GM20000 (cell line): ENCODE data around the gene PLEKHJ1.

Source experiments
- DNase-seq: peaks from one replicate; pipeline ENCODE4 v3.0.0; 2012; ENCODE audit warnings: low spot score
- TF ChIP-seq, protein P1 (sequence below): IDR thresholded peaks from 2 replicates; pipeline ENCODE4 v1.5.1; 2012; ENCODE audit warnings: mild to moderate bottlenecking, control low read depth; ENCODE audit errors: extremely low read depth, missing control alignments

Gene PLEKHJ1

DNA sequence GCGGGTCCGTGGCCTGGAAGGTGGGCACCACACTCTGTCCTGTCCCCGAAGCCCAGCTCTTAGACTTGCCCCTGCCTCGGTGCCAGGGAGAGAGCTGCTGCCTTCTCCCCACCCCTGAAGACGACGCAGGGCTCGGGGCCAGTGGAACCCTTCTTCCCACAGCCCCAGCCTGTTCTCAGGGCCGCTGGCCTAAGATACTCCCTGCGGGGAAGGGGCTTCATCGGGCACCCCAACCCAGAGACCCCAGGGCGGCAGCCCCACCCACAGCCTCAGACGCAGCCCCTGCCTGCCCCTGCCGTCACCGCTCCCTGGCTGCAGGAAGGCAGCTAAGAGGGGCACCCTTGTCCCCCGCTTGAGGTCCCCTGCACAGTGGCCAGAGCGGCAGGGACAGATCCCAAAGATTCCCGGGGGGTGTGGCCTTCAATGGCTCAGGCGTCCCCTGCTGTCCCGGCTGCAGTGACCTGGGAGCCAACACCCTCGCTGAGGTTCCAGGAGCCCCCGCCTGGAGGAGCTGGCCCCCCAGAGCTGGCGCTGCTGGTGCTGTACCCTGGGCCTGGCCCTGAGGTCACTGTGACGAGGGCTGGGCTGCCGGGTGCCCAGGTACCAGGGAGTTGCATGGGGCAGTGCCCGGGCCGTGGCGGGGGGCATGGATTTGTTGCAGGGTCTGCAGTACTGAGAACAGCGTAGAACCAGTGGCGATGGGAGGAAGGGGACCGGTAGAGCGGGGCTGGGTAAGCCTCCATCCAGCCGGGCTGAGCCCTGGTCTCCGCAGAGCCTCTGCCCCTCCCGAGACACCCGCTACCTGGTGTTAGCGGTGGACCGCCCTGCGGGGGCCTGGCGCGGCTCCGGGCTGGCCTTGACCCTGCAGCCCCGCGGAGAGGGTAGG, 14.0 kb upstream of the PLEKHJ1 start:
- TF ChIP-seq, protein P1, sequence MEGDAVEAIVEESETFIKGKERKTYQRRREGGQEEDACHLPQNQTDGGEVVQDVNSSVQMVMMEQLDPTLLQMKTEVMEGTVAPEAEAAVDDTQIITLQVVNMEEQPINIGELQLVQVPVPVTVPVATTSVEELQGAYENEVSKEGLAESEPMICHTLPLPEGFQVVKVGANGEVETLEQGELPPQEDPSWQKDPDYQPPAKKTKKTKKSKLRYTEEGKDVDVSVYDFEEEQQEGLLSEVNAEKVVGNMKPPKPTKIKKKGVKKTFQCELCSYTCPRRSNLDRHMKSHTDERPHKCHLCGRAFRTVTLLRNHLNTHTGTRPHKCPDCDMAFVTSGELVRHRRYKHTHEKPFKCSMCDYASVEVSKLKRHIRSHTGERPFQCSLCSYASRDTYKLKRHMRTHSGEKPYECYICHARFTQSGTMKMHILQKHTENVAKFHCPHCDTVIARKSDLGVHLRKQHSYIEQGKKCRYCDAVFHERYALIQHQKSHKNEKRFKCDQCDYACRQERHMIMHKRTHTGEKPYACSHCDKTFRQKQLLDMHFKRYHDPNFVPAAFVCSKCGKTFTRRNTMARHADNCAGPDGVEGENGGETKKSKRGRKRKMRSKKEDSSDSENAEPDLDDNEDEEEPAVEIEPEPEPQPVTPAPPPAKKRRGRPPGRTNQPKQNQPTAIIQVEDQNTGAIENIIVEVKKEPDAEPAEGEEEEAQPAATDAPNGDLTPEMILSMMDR = no peak
- DNase-seq = peak; percentile 52

DNA sequence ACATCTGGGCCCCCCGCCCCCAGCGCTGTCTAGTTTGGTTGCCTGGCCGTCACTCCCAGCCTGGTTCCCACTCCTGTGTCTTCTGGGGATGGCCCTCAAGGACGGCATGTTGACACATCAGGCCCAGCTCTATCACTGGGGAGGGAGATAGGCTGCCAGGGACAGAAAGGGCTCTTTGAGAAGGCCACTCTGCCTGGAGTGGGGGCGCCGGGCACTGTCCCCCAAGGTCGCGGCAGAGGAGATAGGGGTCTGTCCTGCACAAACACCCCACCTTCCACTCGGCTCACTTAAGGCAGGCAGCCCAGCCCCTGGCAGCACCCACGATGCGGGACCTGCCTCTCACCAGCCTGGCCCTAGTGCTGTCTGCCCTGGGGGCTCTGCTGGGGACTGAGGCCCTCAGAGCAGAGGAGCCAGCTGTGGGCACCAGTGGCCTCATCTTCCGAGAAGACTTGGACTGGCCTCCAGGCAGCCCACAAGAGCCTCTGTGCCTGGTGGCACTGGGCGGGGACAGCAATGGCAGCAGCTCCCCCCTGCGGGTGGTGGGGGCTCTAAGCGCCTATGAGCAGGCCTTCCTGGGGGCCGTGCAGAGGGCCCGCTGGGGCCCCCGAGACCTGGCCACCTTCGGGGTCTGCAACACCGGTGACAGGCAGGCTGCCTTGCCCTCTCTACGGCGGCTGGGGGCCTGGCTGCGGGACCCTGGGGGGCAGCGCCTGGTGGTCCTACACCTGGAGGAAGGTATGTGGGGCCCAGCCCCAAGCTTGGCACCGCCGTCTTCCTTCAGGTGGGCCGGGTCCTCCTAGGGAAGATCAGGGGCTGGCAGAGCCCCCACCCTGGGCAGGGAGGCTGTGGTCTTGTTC, 13.1 kb upstream of the PLEKHJ1 start, which contains the start of gene AMH:
AMH (plus strand) TSS at position 314 of the 857 bp plus-strand sequence; CDS start at position 324, 10 bp downstream.
- no peak for DNase-seq
- TF ChIP-seq, protein P1 = no peak

DNA sequence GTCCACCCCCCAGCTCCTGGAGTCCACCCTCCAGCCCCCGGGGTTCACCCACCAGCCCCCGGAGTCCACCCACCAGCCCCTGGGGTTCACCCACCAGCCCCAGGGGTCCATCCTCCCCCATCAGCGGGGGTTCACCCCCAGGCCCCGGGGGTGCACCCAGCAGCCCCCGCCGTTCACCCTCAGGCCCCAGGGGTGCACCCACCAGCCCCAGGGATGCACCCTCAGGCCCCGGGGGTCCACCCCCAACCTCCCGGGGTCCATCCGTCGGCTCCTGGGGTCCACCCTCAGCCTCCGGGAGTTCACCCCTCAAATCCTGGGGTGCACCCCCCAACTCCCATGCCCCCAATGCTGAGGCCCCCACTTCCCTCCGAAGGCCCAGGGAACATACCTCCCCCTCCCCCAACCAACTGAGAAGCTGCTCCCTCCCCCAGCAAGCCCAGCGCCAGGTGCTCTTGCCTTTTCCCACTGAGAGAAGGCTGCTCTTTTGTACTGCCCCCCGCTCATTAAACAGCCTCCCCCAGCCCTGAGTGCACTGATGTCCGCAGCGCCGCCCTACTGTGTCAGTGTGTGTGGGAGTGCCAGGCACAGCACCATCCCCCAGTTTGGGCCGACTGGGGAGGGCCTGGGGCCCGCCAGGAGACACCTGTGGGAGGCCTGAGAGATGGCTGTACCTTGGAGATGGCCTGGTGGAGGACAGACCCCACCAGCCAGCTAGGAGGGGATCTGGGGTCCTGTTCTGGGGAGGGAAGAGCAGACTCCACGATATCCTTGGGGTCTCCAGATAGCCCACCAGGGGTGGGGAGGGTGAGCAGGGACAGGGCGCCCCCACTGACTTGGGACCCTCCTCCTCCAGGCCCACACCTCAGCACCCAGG, 12.2 kb upstream of the PLEKHJ1 start:
- DNase-seq = no peak
- TF ChIP-seq, protein P1 = no peak

DNA sequence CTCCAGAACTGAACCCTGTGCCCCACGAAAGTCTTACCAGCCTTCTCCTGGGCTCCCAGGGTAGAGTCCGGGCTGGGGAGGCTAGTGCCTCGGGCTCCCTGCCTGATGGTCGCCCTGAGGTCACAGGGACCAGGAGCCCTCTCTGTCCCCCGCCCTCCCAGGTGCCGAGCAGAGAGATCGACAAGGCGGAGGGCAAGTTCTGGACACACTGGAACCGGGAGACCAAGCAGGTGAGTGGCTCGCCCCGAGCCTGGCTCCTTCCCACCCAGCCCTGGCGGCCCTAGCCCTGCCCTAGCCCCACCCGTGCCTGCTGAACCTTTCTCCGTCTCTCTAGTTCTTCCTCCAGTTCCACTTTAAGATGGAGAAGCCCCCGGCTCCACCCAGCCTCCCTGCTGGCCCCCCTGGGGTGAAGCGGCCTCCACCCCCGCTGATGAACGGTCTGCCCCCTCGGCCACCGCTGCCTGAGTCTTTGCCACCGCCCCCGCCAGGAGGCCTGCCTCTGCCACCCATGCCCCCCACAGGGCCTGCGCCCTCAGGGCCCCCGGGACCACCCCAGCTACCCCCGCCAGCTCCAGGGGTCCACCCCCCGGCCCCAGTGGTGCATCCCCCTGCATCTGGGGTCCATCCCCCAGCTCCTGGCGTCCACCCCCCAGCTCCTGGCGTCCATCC, 11.4 kb upstream of the PLEKHJ1 start:
- no peak for DNase-seq
- TF ChIP-seq, protein P1 = no peak

DNA sequence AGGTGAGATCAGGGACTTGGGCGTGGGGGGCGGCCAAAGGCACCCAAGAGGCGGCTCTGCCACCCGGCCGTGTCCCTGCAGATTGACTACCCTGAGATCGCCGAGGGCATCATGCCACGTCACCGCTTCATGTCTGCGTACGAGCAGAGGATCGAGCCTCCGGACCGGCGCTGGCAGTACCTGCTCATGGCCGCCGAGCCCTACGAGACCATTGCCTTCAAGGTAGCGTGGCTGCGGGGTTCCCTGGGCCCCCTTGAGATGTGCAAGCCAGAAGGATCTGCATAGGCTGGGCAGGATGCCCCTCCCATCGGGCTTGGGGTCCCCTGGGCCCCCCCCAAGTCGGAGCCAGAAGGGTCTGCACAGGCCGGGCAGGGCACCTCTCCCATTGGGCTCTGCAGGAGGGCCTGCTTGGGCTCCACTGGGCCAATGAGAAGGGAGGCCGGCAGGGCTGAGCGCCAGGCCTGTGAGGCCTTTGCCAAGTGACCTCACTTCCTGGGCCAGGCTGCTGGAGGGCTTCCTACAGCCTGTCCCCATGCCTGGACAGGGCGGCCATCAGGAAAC, 10.8 kb upstream of the PLEKHJ1 start:
- DNase-seq = no peak
- TF ChIP-seq, protein P1 = no peak

DNA sequence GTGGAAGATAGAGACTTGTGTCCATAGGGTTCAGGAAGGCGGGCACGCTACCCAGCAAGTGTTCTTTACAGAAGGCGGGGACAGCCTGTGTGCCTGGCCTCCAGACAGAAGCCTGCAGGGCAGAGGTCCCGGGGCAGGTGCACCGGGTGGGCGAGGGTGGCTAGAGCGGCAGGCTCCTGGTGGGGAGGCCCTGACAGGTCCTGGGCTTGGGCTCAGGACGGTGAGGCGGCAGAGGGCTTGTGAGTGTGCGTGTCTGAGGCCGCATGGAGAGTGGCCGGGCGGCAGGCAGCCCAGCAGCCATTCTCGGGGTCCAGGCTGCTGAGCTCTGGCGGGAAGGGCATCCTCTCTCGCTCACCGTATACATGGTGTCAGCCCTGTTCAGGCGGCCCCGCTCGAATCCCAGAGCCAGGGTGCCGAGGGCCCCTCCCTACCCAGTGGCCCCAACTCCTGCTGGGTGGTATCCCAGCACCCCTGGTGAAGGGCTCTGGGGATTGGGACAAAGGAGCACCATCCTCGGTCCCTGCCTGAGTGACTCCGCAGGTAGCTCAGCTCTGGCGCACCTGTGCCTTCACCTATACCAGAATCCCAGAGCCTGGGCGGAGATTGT, 10.0 kb upstream of the PLEKHJ1 start:
- DNase-seq = no peak
- TF ChIP-seq, protein P1 = no peak
